Mesenchymal stem cell (in vitro differentiated cells and primary cell): ENCODE data around the gene FIBCD1.

Experiments used
- DNase-seq: peaks from one replicate; pipeline ENCODE4 v3.0.0-alpha.2; 2013
- H2AFZ ChIP-seq: one replicate; pipeline ENCODE4 v1.6.1; 2013; ENCODE audit warnings: low read depth, mild to moderate bottlenecking, control low read depth, inconsistent platforms, low read length, moderate library complexity
- H2AK5ac ChIP-seq: 2 replicates; pipeline ENCODE4 v1.6.1; 2013; ENCODE audit warnings: low read length, moderate library complexity, mild to moderate bottlenecking, inconsistent platforms; ENCODE audit not compliant: severe bottlenecking
- H2BK120ac ChIP-seq: one replicate; pipeline ENCODE4 v1.6.1; 2013; ENCODE audit warnings: low read depth, mild to moderate bottlenecking, inconsistent platforms, low read length, moderate library complexity
- H2BK12ac ChIP-seq, 2 experiments: one replicate each; pipeline ENCODE4 v1.6.1; 2013; ENCODE audit warnings: inconsistent platforms in 2 of 2, low read length in 2 of 2, mild to moderate bottlenecking in 2 of 2, moderate library complexity in 2 of 2, control low read depth in 1 of 2
- H2BK15ac ChIP-seq: one replicate; pipeline ENCODE4 v1.6.1; 2013; ENCODE audit warnings: mild to moderate bottlenecking, low read depth, inconsistent platforms; ENCODE audit not compliant: poor library complexity, severe bottlenecking
- H2BK5ac ChIP-seq: 2 replicates; pipeline ENCODE4 v1.6.1; 2013; ENCODE audit warnings: low read depth, mild to moderate bottlenecking, low read length, control low read depth, inconsistent platforms; ENCODE audit not compliant: poor library complexity, severe bottlenecking
- H3K14ac ChIP-seq, 2 experiments: one replicate each; pipeline ENCODE4 v1.6.1; 2013; ENCODE audit warnings: inconsistent platforms in 2 of 2, low read length in 2 of 2, control low read depth in 1 of 2, mild to moderate bottlenecking in 1 of 2, moderate library complexity in 1 of 2
- H3K18ac ChIP-seq, 2 experiments: one replicate each; pipeline ENCODE4 v1.6.1; 2013; ENCODE audit warnings: inconsistent platforms in 2 of 2, low read length in 2 of 2, control low read depth in 1 of 2, low read depth in 1 of 2, mild to moderate bottlenecking in 1 of 2
- H3K23ac ChIP-seq, 2 experiments: one replicate each; pipeline ENCODE4 v1.6.1; 2013; ENCODE audit warnings: inconsistent platforms in 2 of 2, low read length in 2 of 2, mild to moderate bottlenecking in 2 of 2, moderate library complexity in 2 of 2, control low read depth in 1 of 2
- H3K27ac ChIP-seq: 2 replicates; pipeline ENCODE4 v1.5.1; 2013; ENCODE audit warnings: mild to moderate bottlenecking, moderate library complexity, low read length, control low read depth, inconsistent platforms; ENCODE audit not compliant: poor library complexity, severe bottlenecking
- H3K27me3 ChIP-seq, 2 experiments: 2 replicates each; pipeline versions ENCODE4 v1.6.1 to v1.7.0; 2013; ENCODE audit warnings: low read length in 2 of 2, mild to moderate bottlenecking in 2 of 2, moderate library complexity in 2 of 2, control low read depth in 1 of 2, inconsistent platforms in 1 of 2; ENCODE audit not compliant: control insufficient read depth in 1 of 2, insufficient read depth in 1 of 2
- H3K36me3 ChIP-seq, 2 experiments: 2 replicates each; pipeline versions ENCODE4 v1.6.1 to v1.7.0; 2013; ENCODE audit warnings: low read length in 2 of 2, control low read depth in 1 of 2, inconsistent platforms in 1 of 2, low read depth in 1 of 2, mild to moderate bottlenecking in 1 of 2; ENCODE audit not compliant: insufficient read depth in 2 of 2, control insufficient read depth in 1 of 2
- H3K4ac ChIP-seq, 2 experiments: one replicate each; pipeline ENCODE4 v1.6.1; 2013; ENCODE audit warnings: inconsistent platforms in 2 of 2, low read length in 2 of 2, mild to moderate bottlenecking in 2 of 2, moderate library complexity in 2 of 2, control low read depth in 1 of 2, low read depth in 1 of 2
- H3K4me1 ChIP-seq: 2 replicates; pipeline ENCODE4 v1.6.1; 2013; ENCODE audit warnings: low read depth, low read length, control low read depth; ENCODE audit not compliant: control insufficient read depth, insufficient read depth
- H3K4me2 ChIP-seq: 2 replicates; pipeline ENCODE4 v1.6.1; 2013; ENCODE audit warnings: low read length, mild to moderate bottlenecking, inconsistent platforms; ENCODE audit not compliant: poor library complexity, severe bottlenecking
- H3K4me3 ChIP-seq, 2 experiments: 2 replicates each; pipeline versions ENCODE4 v1.5.1 to v1.7.0; 2013; ENCODE audit warnings: low read length in 2 of 2, mild to moderate bottlenecking in 2 of 2, control low read depth in 1 of 2, low read depth in 1 of 2; ENCODE audit not compliant: insufficient read depth in 1 of 2
- H3K79me1 ChIP-seq: replicated peaks from 2 replicates; pipeline ENCODE4 v1.6.1; 2013; ENCODE audit warnings: mild to moderate bottlenecking, control low read depth, low read length, inconsistent platforms; ENCODE audit not compliant: poor library complexity, severe bottlenecking
- H3K9ac ChIP-seq: 2 replicates; pipeline ENCODE4 v1.7.0; 2013; ENCODE audit warnings: mild to moderate bottlenecking, low read length, moderate library complexity
- H3K9me3 ChIP-seq: 2 replicates; pipeline ENCODE4 v1.7.0; 2013; ENCODE audit warnings: mild to moderate bottlenecking, low read length; ENCODE audit not compliant: control insufficient read depth
- H4K8ac ChIP-seq: one replicate; pipeline ENCODE4 v1.6.1; 2013; ENCODE audit warnings: inconsistent platforms, mild to moderate bottlenecking, low read length, moderate library complexity
- H4K91ac ChIP-seq: one replicate; pipeline ENCODE4 v1.6.1; 2013; ENCODE audit warnings: mild to moderate bottlenecking, low read length, inconsistent platforms
- WGBS: methylation state at CpG from one replicate; pipeline ENCODE4 v1.1.7; 2013; ENCODE audit warnings: mixed read lengths; 5-methylcytosine and 5-hydroxymethylcytosine counted together

Gene FIBCD1

GRCh38 chr9:130962418-130963316 lies 23.6 kb upstream of the FIBCD1 start:
- Histone ChIP-seq H3K23ac (no peak overlapping the region), H3K4me1 (peaks cover 11% of the 10 kb centered on the region), H3K79me1 (no peaks in the 10 kb centered on the region), H2AK5ac (peak overlapping the region; percentile 67), H2BK120ac (peak overlapping the region; percentile 38), H2BK15ac (peak overlapping the region; percentile 76), H3K36me3 (no peaks in the 10 kb centered on the region), H3K4me2 (peak overlapping the region; percentile 50), H3K27me3 (peaks cover under 1 to 1% of the 10 kb centered on the region in 2 experiments), H3K9ac (no peak overlapping the region), H3K9me3 (peaks cover 7% of the 10 kb centered on the region), H3K27ac (peak overlapping the region; percentile 81), H4K8ac (peak overlapping the region; percentile 96), H3K18ac (peak overlapping the region; percentile 62 to 83), H2BK5ac (peak overlapping the region; percentile 39), H2AFZ (no peak overlapping the region), H4K91ac (peak overlapping the region; percentile 87), H3K4ac (peak overlapping the region in 1 of 2 experiments; percentile 25), H3K14ac (peak overlapping the region in 1 of 2 experiments; percentile 61), H2BK12ac (peak overlapping the region; percentile 91), H3K4me3 (no peak overlapping the region)
- DNase-seq = peak; percentile 93
- WGBS = 44% methylated on average over 16 of the region's 22 CpGs

DNA sequence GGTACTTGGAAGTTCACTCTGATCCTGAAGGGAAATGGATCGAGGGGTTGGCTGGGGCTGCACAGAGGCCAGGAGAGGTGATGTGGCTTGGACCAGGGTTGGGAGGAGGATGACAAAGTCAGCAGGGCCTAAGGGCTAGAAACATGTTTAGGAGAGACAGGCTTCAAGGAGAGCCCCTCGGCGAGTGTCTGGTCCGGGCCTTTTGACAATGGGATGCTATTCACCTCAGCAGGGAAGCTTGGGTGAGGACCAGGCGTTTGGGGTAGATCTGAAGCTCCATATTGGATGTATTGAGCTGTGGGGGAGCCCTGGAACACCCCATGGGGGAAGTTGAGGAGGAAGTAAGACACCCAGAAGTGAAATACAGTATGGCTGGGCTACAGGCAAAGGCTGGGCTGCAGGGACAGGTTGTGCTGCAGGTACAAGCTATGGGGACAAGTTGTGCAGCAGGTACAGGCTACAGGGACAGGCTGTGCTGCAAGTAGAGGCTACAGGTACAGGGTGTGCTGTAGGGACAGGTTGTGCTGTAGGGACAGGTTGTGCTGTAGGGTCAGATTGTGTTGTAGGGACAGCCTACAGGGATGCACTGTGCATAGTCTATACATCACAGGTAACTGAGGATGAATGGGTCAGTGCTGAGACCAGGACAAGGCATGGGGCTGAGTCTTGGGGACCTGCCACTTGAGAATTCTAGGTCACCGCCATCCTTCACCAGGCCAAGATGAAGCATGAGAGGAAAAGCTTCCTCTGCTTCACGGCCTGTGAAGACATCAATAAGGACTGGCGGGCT lies 22.7 kb upstream of the FIBCD1 start:
- Histone ChIP-seq H3K14ac (peak overlapping the region in 1 of 2 experiments; percentile 5), H3K27ac (no peak overlapping the region), H3K9ac (no peak overlapping the region), H3K4ac (no peak overlapping the region), H3K18ac (peak overlapping the region; percentile 62 to 83), H3K23ac (peak overlapping the region in 1 of 2 experiments; percentile 59), H2AK5ac (peak overlapping the region; percentile 42), H2BK12ac (peak overlapping the region; percentile 79 to 91), H2AFZ (no peak overlapping the region), H4K91ac (peak overlapping the region; percentile 85), H2BK120ac (peak overlapping the region; percentile 38), H3K4me2 (no peak overlapping the region), H3K4me3 (no peak overlapping the region), H2BK15ac (peak overlapping the region; percentile 8), H3K79me1 (no peaks in the 10 kb centered on the region), H2BK5ac (peak overlapping the region; percentile 33), H3K4me1 (peaks cover 13% of the 10 kb centered on the region), H3K9me3 (peaks cover 7% of the 10 kb centered on the region), H4K8ac (no peak overlapping the region), H3K36me3 (no peaks in the 10 kb centered on the region), H3K27me3 (peaks cover 7 to 10% of the 10 kb centered on the region in 2 experiments)
- 92% methylated on average over 8 of the region's 8 CpGs for WGBS
- DNase-seq = no peak

GRCh38 chr9:130960522-130961378 lies 21.7 kb upstream of the FIBCD1 start:
- WGBS = 95% methylated on average over 13 of the region's 14 CpGs
- H3K18ac ChIP-seq = no peak overlapping the region
- no peak overlapping the region for H2BK5ac ChIP-seq
- H3K4me1 ChIP-seq = peaks cover 13% of the 10 kb centered on the region
- no peaks in the 10 kb centered on the region for H3K36me3 ChIP-seq
- H4K91ac ChIP-seq = no peak overlapping the region
- peak overlapping the region; percentile 11 for H2BK120ac ChIP-seq
- H3K27me3 ChIP-seq = peaks cover 15 to 19% of the 10 kb centered on the region in 2 experiments
- H3K27ac ChIP-seq = no peak overlapping the region
- no peak overlapping the region for H3K14ac ChIP-seq
- no peak overlapping the region for H2AFZ ChIP-seq
- H2BK15ac ChIP-seq = peak overlapping the region; percentile 70
- peaks cover 7% of the 10 kb centered on the region for H3K9me3 ChIP-seq
- H3K4me3 ChIP-seq = peak overlapping the region in 1 of 2 experiments; percentile 3
- no peak overlapping the region for H3K4ac ChIP-seq
- no peak overlapping the region for H3K4me2 ChIP-seq
- H4K8ac ChIP-seq = no peak overlapping the region
- peak overlapping the region; percentile 57 for H2AK5ac ChIP-seq
- no peak overlapping the region for H2BK12ac ChIP-seq
- H3K79me1 ChIP-seq = no peaks in the 10 kb centered on the region
- no peak overlapping the region for H3K23ac ChIP-seq
- no peak for DNase-seq
- no peak overlapping the region for H3K9ac ChIP-seq
